ENCODE measurements around the gene SCRT2. TPM values are rescaled to one million over a fixed set of nuclear protein-coding genes. Genes with fewer than 3 reads are reported as not detected.

Gene SCRT2
- total RNA-seq, 1 experiment from 2014 or later, result not detected

GRCh38 chr20:710780-711450 is 35.3 kb upstream of the SCRT2 start (continued):
- TF ChIP-seq EZH2phosphoT487 (IDR thresholded peaks at IDR 0.05; ENCODE audit: borderline replicate concordance) (no peak), SIN3A (IDR thresholded peaks at IDR 0.05; ENCODE audit: low read depth) (no peak)

GRCh38 chr20:709991-710779 is 34.6 kb upstream of the SCRT2 start:
- no peak for DNase-seq (ENCODE audit: low read depth, low spot score)
- Histone ChIP-seq H3K9me3 (ENCODE audit: control insufficient read depth in 1 of 2, insufficient read depth in 1 of 2, low read depth in 1 of 2, low read length in 2 of 2) (no peaks in the 10 kb centered on the region), H3K79me2 (ENCODE audit: insufficient read depth, low read length) (no peaks in the 10 kb centered on the region), H2AFZ (ENCODE audit: low read depth, low read length, poor library complexity, severe bottlenecking) (no peak overlapping the region), H4K20me1 (ENCODE audit: insufficient read depth) (no peaks in the 10 kb centered on the region), H3K27ac (ENCODE audit: low read depth, low read length) (no peak overlapping the region), H3K36me3 (ENCODE audit: control insufficient read depth in 1 of 2, insufficient read depth in 2 of 2, low read length in 2 of 2) (no peaks in the 10 kb centered on the region), H3K4me2 (ENCODE audit: low read length) (no peak overlapping the region), H3K9me2 (ENCODE audit: insufficient read depth) (no peaks in the 10 kb centered on the region), H3K27me3 (ENCODE audit: insufficient read depth, low read length) (no peaks in the 10 kb centered on the region), H3K9ac (ENCODE audit: low read length) (no peak overlapping the region), H3K4me1 (ENCODE audit: control insufficient read depth in 1 of 2, insufficient read depth in 2 of 2, low read length in 2 of 2) (no peaks in the 10 kb centered on the region), H3K4me3 (replicated peaks in 1 of 2; ENCODE audit: low read depth in 1 of 2, low read length in 2 of 2) (no peak overlapping the region)
- no peak for TF ChIP-seq SP1 (IDR thresholded peaks at IDR 0.05; ENCODE audit: low read depth)
- no peak for TF ChIP-seq FOSL1 (IDR thresholded peaks at IDR 0.05; ENCODE audit: low read depth)
- TF ChIP-seq MAX (IDR thresholded peaks at IDR 0.05), result no peak
- TF ChIP-seq TCF7L2 (IDR thresholded peaks at IDR 0.05; ENCODE audit: borderline replicate concordance, extremely low read depth, insufficient read depth, insufficient read length), result no peak
- TF ChIP-seq POLR2A (IDR thresholded peaks at IDR 0.05; ENCODE audit: borderline replicate concordance, extremely low read depth, insufficient read depth, insufficient read length), result no peak
- no peak for TF ChIP-seq ZBTB33 (IDR thresholded peaks at IDR 0.05; ENCODE audit: extremely low read depth, insufficient replicate concordance, low read length)
- TF ChIP-seq EZH2 (IDR thresholded peaks at IDR 0.05), result no peak
- BruUV-seq (replicated peaks), result no TSS peak
- CTCF ChIA-PET, result no interaction called here
- RAD21 ChIA-PET (ENCODE audit: low non-redundant PET in 1 of 2, low total read pairs in 2 of 2, uncharacterized antibody in 2 of 2, unreplicated experiment in 2 of 2), result no interaction called here
- intact Hi-C loops (cut with micrococcal nuclease), result no loop called here
- no peak for ATAC-seq
- POLR2A ChIA-PET, result no interaction called here

Measured in HCT116 (cell line).